Neural progenitor cell (in vitro differentiated cells): Measurements from ENCODE around the gene KRT33A. TPM values are rescaled to one million over a fixed set of nuclear protein-coding genes. Genes with fewer than 3 reads are reported as not detected.
A peak's percentile ranks its signal among the peaks of the same experiment; 100 is the strongest.
"Not testable (repeated sequence)": the region's sequence is repeated elsewhere in the genome, so short reads cannot be mapped to it uniquely, and the experiment has no call there.

Experiments
- DNase-seq: peaks from one replicate; pipeline ENCODE4 v3.0.0-alpha.2; 2016; ENCODE audit warnings: low spot score
- H2AFZ ChIP-seq: fragments of 200-600 bp; sonication (generic); replicated peaks from 2 replicates; pipeline ENCODE4 v1.6.1; 2016; ENCODE audit warnings: antibody characterized with exemption
- H3F3A ChIP-seq: fragments of 200-600 bp; sonication (generic); 2 replicates; pipeline ENCODE4 v1.6.1; 2016; ENCODE audit warnings: antibody characterized with exemption, low read depth
- H3K27ac ChIP-seq: fragments of 200-600 bp; sonication (generic); 2 replicates; pipeline ENCODE4 v1.5.1; 2016; ENCODE audit warnings: mild to moderate bottlenecking
- H3K27me3 ChIP-seq: fragments of 200-600 bp; sonication (generic); 2 replicates; pipeline ENCODE4 v1.6.1; 2016; ENCODE audit warnings: mild to moderate bottlenecking, moderate library complexity
- H3K36me3 ChIP-seq: fragments of 200-600 bp; sonication (generic); 2 replicates; pipeline ENCODE4 v1.5.1; 2016
- H3K4me1 ChIP-seq: fragments of 200-600 bp; sonication (generic); 2 replicates; pipeline ENCODE4 v1.6.1; 2016; ENCODE audit warnings: mixed run types
- H3K4me2 ChIP-seq: fragments of 200-600 bp; sonication (generic); 2 replicates; pipeline ENCODE4 v1.6.1; 2016
- H3K4me3 ChIP-seq: fragments of 200-600 bp; sonication (generic); 2 replicates; pipeline ENCODE4 v1.5.1; 2016
- H3K79me2 ChIP-seq: fragments of 200-600 bp; sonication (generic); 2 replicates; pipeline ENCODE4 v1.6.1; 2016; ENCODE audit warnings: low read depth
- H3K9ac ChIP-seq: fragments of 200-600 bp; sonication (generic); 2 replicates; pipeline ENCODE4 v1.6.1; 2016
- H3K9me3 ChIP-seq: fragments of 200-600 bp; sonication (generic); 2 replicates; pipeline ENCODE4 v1.5.1; 2016; ENCODE audit warnings: low read depth
- H4K20me1 ChIP-seq: fragments of 200-600 bp; sonication (generic); 2 replicates; pipeline ENCODE4 v1.6.1; 2016; ENCODE audit warnings: low read depth
- H3K27ac Mint-ChIP-seq: 3 replicates; pipeline ENCODE4 v1.8.0; 2021; ENCODE audit warnings: mixed read lengths
- H3K27me3 Mint-ChIP-seq: 2 replicates; pipeline ENCODE4 v1.8.0; 2022; ENCODE audit warnings: low read depth, mild to moderate bottlenecking, inconsistent platforms, moderate library complexity, mixed read lengths; ENCODE audit not compliant: insufficient read depth
- H3K36me3 Mint-ChIP-seq: 3 replicates; pipeline ENCODE4 v1.8.0; 2021; ENCODE audit warnings: mixed read lengths
- H3K4me1 Mint-ChIP-seq: 3 replicates; pipeline ENCODE4 v1.8.0; 2021; ENCODE audit warnings: mixed read lengths
- H3K4me3 Mint-ChIP-seq: 3 replicates; pipeline ENCODE4 v1.8.0; 2021; ENCODE audit warnings: mild to moderate bottlenecking, moderate library complexity, mixed read lengths
- H3K9me3 Mint-ChIP-seq: 3 replicates; pipeline ENCODE4 v1.8.0; 2020; ENCODE audit warnings: mixed read lengths
- CTCF ChIP-seq: fragments of 200-600 bp; sonication (generic); IDR thresholded peaks from 2 replicates; pipeline ENCODE4 v1.5.1; 2017; ENCODE audit warnings: antibody characterized with exemption, mild to moderate bottlenecking
- EZH2 ChIP-seq: fragments of 200-600 bp; sonication (generic); IDR thresholded peaks from 2 replicates; pipeline ENCODE4 v1.6.1; 2017; ENCODE audit warnings: antibody characterized with exemption, mild to moderate bottlenecking, moderate library complexity
- EZH2phosphoT487 ChIP-seq: fragments of 200-600 bp; sonication (generic); IDR thresholded peaks from 2 replicates; pipeline ENCODE4 v1.6.1; 2017; ENCODE audit warnings: antibody characterized with exemption
- total RNA-seq: library from RNA; depleted of rRNA; stranded (reverse); fragments of >200 nt; gene quantifications from 2 replicates; pipeline ENCODE4 v1.2.3, GENCODE V29; 2015; ENCODE audit warnings: low replicate concordance

Gene KRT33A
- total RNA-seq = not detected in 2 replicates

GRCh38 chr17:41350381-41350878 is at the start of gene KRT33A:
Gene KRT33A, minus strand, starts transcription at chr17:41350828. Its CDS starts 61 bp downstream, at chr17:41350767.
- not testable (repeated sequence) for H3K4me3 ChIP-seq, H3K9me3 ChIP-seq, H3K27me3 ChIP-seq, DNase-seq, H3K79me2 ChIP-seq, H3K36me3 ChIP-seq, H3K27me3 Mint-ChIP-seq, H3K4me2 ChIP-seq, H3K4me3 Mint-ChIP-seq, H3F3A ChIP-seq, H4K20me1 ChIP-seq, H3K4me1 ChIP-seq, H2AFZ ChIP-seq, H3K9ac ChIP-seq, H3K4me1 Mint-ChIP-seq, H3K27ac ChIP-seq, H3K27ac Mint-ChIP-seq, H3K36me3 Mint-ChIP-seq, H3K9me3 Mint-ChIP-seq

GRCh38 chr17:41396996-41397660 is 46.5 kb upstream of the KRT33A start, which contains the start of gene KRT31:
Gene KRT31, minus strand, starts transcription at chr17:41397608. Its CDS starts 69 bp downstream, at chr17:41397539.
- no peaks in the 10 kb centered on the region for H3K9me3 Mint-ChIP-seq
- no peaks in the 10 kb centered on the region for H3K4me1 Mint-ChIP-seq
- no peaks in the 10 kb centered on the region for H3K36me3 ChIP-seq
- no peak within 1 kb of the TSS for H3K4me3 Mint-ChIP-seq
- H3K27ac Mint-ChIP-seq = no peak within 1 kb of the TSS
- H3K79me2 ChIP-seq = no peaks in the 10 kb centered on the region
- H3K4me1 ChIP-seq = no peaks in the 10 kb centered on the region
- no peak within 1 kb of the TSS for H2AFZ ChIP-seq
- H3K9me3 ChIP-seq = no peaks in the 10 kb centered on the region
- H3K27me3 Mint-ChIP-seq = peaks cover 5% of the 10 kb centered on the region
- no peaks in the 10 kb centered on the region for H3F3A ChIP-seq
- no peaks in the 10 kb centered on the region for H4K20me1 ChIP-seq
- no peak within 1 kb of the TSS for H3K9ac ChIP-seq
- H3K36me3 Mint-ChIP-seq = no peaks in the 10 kb centered on the region
- DNase-seq = no peak
- H3K4me3 ChIP-seq = no peak within 1 kb of the TSS
- TF ChIP-seq EZH2phosphoT487 (no peak), CTCF (no peak), EZH2 (no peak)
- H3K27ac ChIP-seq = no peak within 1 kb of the TSS
- H3K4me2 ChIP-seq = no peak within 1 kb of the TSS
- H3K27me3 ChIP-seq = no peaks in the 10 kb centered on the region

GRCh38 chr17:41396340-41396739 is 45.7 kb upstream of the KRT33A start:
- Histone ChIP-seq H3K36me3 (no peaks in the 10 kb centered on the region), H3K27me3 (no peaks in the 10 kb centered on the region), H3K9ac (no peak overlapping the region), H4K20me1 (no peaks in the 10 kb centered on the region), H3K4me2 (no peak overlapping the region), H3K27ac (no peak overlapping the region), H3K4me1 (no peaks in the 10 kb centered on the region), H3F3A (no peaks in the 10 kb centered on the region), H3K79me2 (no peaks in the 10 kb centered on the region), H2AFZ (no peak overlapping the region), H3K4me3 (no peak overlapping the region), H3K9me3 (no peaks in the 10 kb centered on the region)
- Mint-ChIP-seq H3K9me3 (no peaks in the 10 kb centered on the region), H3K27ac (no peak overlapping the region), H3K4me1 (no peaks in the 10 kb centered on the region), H3K27me3 (peaks cover 2% of the 10 kb centered on the region), H3K4me3 (no peak overlapping the region), H3K36me3 (no peaks in the 10 kb centered on the region)
- no peak for DNase-seq
- TF ChIP-seq CTCF (no peak), EZH2phosphoT487 (no peak), EZH2 (no peak)

- Histone ChIP-seq H3F3A (no peaks in the 10 kb centered on the region), H3K27me3 (no peaks in the 10 kb centered on the region), H3K9ac (no peak overlapping the region), H3K4me2 (no peak overlapping the region), H3K9me3 (no peaks in the 10 kb centered on the region), H3K36me3 (no peaks in the 10 kb centered on the region), H3K27ac (no peak overlapping the region), H3K79me2 (no peaks in the 10 kb centered on the region), H4K20me1 (no peaks in the 10 kb centered on the region), H3K4me3 (no peak overlapping the region), H3K4me1 (no peaks in the 10 kb centered on the region), H2AFZ (no peak overlapping the region)
- Mint-ChIP-seq H3K27ac (no peak overlapping the region), H3K4me3 (no peak overlapping the region), H3K36me3 (no peaks in the 10 kb centered on the region), H3K9me3 (no peaks in the 10 kb centered on the region), H3K27me3 (peaks cover 6% of the 10 kb centered on the region), H3K4me1 (peaks cover under 1% of the 10 kb centered on the region)
- TF ChIP-seq EZH2phosphoT487 (no peak), EZH2 (no peak), CTCF (no peak)
- no peak for DNase-seq
Observed at GRCh38 chr17:41395611-41396010, 45.0 kb upstream of the KRT33A start.

- not testable (repeated sequence) for DNase-seq, H3K27me3 ChIP-seq, H3K36me3 ChIP-seq, H3K9me3 Mint-ChIP-seq, H3K9ac ChIP-seq, H3K27me3 Mint-ChIP-seq, H3K4me1 ChIP-seq, H3F3A ChIP-seq, H3K9me3 ChIP-seq, H3K27ac ChIP-seq, H3K4me3 ChIP-seq, H3K79me2 ChIP-seq, H3K4me2 ChIP-seq, H4K20me1 ChIP-seq, H3K4me3 Mint-ChIP-seq, H3K36me3 Mint-ChIP-seq, H3K27ac Mint-ChIP-seq, H3K4me1 Mint-ChIP-seq
- peak overlapping the region; percentile 57 for H2AFZ ChIP-seq
Observed at GRCh38 chr17:41395044-41395443, 44.4 kb upstream of the KRT33A start.
